ENCODE results near the gene PCBP3.

Gene PCBP3

GRCh38 chr21:45801989-45802388 lies 158.5 kb downstream of the PCBP3 start:
- no peak for TF ChIP-seq CTCF (IDR thresholded peaks at IDR 0.05; ENCODE audit: low read depth, low read length, missing control alignments)
- in situ Hi-C loops (cut with HindIII; ENCODE audit: low sequenced_read_pairs), result no loop called here
- H3K4me3 ChIP-seq (ENCODE audit: low read depth, low read length), result no peak overlapping the region
- no peak for DNase-seq (ENCODE audit: low read depth)

GRCh38 chr21:45802425-45802824 lies 158.9 kb downstream of the PCBP3 start:
- no peak for TF ChIP-seq CTCF (IDR thresholded peaks at IDR 0.05; ENCODE audit: low read depth, low read length, missing control alignments)
- H3K4me3 ChIP-seq (ENCODE audit: low read depth, low read length), result no peak overlapping the region
- in situ Hi-C loops (cut with HindIII; ENCODE audit: low sequenced_read_pairs), result no loop called here
- DNase-seq (ENCODE audit: low read depth), result no peak

DNA sequence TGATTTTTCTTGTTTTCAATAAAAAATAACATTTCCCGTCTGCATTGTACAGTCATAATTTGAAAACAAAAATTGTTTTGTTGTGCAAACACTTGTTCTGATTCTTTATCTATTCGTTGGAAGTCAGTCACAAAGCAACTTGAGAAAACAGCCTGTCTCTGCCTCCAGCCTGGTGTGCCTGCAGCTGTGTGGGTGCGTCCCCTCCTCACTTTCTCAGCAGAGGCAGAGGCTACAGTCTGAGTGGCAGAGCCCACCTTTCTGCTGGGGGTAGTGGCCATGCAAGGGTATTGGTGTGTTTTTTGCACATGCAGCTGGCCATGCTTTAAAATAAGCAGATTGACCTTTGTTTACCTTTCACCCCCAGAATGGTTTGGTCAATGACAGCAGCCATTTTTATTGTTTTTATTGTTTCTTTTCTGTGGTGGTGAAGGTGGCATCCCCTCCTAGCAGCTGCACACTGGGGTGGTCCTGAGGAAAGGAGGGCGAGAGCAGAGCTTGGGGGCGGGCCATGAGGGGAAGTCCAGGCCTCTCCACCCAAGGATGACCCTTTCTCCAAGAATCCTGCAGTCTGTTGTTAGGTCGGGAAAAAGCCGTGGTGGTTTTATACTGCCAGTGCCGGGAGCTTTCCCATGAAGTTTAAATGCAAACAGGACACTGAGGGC lies 159.6 kb downstream of the PCBP3 start:
- no peak for TF ChIP-seq CTCF (IDR thresholded peaks at IDR 0.05; ENCODE audit: low read depth, low read length, missing control alignments)
- no peak overlapping the region for H3K4me3 ChIP-seq (ENCODE audit: low read depth, low read length)
- in situ Hi-C loops (cut with HindIII; ENCODE audit: low sequenced_read_pairs), result no loop called here
- no peak for DNase-seq (ENCODE audit: low read depth)

DNA sequence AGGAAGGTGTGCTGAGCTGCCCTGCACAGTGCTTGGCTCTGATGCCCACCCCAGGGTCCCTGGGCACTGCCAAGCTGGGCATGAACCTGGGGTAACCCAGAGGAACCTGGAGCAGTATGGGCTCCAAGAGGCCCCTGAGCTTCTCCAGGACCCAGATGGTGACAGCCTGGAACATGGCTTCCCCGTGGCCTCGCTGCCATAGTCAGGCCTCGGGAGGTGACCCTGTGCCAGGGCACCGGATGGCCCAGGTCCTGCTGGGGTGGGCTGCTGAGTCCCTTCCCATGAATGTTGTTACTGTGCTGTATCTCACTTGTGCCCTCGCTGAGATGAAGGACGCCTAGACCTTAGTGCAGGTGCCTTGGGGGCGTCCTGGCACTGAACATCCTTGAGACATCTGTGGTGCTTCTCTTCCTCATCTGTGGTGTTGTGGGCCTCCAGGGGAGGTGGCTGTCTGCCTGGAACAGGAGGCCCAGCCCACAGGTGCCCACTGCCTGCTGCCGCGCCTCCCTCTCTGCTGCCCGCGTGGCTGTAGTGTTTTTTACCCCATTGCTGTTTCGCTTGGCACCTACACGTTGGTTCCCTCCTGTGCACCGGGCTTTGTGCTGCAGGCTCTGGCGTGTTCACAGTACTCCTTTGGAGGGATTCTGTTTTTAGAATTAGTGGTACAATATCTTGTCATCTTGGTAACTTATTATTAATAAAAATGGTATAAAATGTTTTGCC lies 160.3 kb downstream of the PCBP3 start:
- no peak for DNase-seq (ENCODE audit: low read depth)
- TF ChIP-seq CTCF (IDR thresholded peaks at IDR 0.05; ENCODE audit: low read depth, low read length, missing control alignments), result no peak
- H3K4me3 ChIP-seq (ENCODE audit: low read depth, low read length), result no peak overlapping the region
- in situ Hi-C loops (cut with HindIII; ENCODE audit: low sequenced_read_pairs), result no loop called here

- in situ Hi-C loops (cut with HindIII; ENCODE audit: low sequenced_read_pairs), result no loop called here
- no peak for DNase-seq (ENCODE audit: low read depth)
- no peak for TF ChIP-seq CTCF (IDR thresholded peaks at IDR 0.05; ENCODE audit: low read depth, low read length, missing control alignments)
- H3K4me3 ChIP-seq (ENCODE audit: low read depth, low read length), result no peak overlapping the region
Observed at GRCh38 chr21:45804809-45805313, 161.3 kb downstream of the PCBP3 start.

DNA sequence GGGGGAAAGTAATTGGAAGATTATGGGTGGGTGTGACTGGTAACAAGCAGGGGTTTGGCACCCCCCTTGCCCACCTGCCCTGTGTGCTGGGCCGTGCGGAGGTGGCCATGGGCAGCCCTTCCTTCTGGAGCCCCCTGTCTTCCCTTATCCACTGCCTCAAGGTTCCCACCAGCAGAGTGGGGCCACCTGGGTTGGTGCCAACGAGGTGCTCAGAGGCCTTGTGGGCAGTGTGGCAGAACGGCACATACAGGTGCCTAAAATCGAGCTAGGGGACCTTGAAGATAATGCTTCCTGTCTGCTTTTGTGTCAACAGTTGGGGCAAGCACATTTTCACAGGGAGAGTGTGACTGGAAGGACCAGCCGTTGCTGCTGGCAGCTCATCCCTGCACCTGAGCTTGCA lies 161.8 kb downstream of the PCBP3 start:
- TF ChIP-seq CTCF (IDR thresholded peaks at IDR 0.05; ENCODE audit: low read depth, low read length, missing control alignments), result no peak
- DNase-seq (ENCODE audit: low read depth), result no peak
- H3K4me3 ChIP-seq (ENCODE audit: low read depth, low read length), result no peak overlapping the region
- in situ Hi-C loops (cut with HindIII; ENCODE audit: low sequenced_read_pairs), result no loop called here

All from astrocyte of the cerebellum (primary cell).